Measurements from ENCODE around the gene KCTD4. TPM values are rescaled to one million over a fixed set of nuclear protein-coding genes. Genes with fewer than 3 reads are reported as not detected.
A peak's percentile ranks its signal among the peaks of the same experiment; 100 is the strongest.

The KCTD4 gene
- total RNA-seq, 4 donors from 2014 or later, result 0.78 TPM; not detected in 3

DNA sequence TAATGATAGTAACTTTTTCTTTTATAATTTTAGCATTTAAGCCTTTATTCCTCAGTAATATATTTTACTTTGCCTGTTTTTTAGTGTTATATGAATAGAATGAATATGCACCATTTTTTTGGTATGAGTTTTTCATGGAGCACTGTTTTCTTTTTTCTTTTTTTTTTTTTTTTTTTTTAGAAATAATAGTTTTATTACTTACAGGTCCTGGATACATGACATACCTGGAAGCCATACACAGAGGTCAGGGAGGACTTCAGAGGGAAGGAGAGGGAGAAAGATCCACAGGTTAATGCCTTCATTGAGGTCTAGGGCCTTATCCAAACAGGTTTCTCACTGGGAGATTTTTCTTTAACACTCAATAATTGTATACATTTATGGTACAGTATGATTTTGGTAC, 26.4 kb downstream of the KCTD4 start:
- H3K9me3 ChIP-seq, result no peaks in the 10 kb centered on the region
- no peak for ATAC-seq
- TF ChIP-seq POLR2AphosphoS5 (IDR thresholded peaks at IDR 0.05) (no peak), EP300 (IDR thresholded peaks at IDR 0.05) (no peak), POLR2A (IDR thresholded peaks at IDR 0.05) (no peak)
- TF ChIP-seq, protein P1, sequence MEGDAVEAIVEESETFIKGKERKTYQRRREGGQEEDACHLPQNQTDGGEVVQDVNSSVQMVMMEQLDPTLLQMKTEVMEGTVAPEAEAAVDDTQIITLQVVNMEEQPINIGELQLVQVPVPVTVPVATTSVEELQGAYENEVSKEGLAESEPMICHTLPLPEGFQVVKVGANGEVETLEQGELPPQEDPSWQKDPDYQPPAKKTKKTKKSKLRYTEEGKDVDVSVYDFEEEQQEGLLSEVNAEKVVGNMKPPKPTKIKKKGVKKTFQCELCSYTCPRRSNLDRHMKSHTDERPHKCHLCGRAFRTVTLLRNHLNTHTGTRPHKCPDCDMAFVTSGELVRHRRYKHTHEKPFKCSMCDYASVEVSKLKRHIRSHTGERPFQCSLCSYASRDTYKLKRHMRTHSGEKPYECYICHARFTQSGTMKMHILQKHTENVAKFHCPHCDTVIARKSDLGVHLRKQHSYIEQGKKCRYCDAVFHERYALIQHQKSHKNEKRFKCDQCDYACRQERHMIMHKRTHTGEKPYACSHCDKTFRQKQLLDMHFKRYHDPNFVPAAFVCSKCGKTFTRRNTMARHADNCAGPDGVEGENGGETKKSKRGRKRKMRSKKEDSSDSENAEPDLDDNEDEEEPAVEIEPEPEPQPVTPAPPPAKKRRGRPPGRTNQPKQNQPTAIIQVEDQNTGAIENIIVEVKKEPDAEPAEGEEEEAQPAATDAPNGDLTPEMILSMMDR (IDR thresholded peaks at IDR 0.05), result no peak
- no peaks in the 10 kb centered on the region for H3K27me3 ChIP-seq
- peaks cover 0 to 4% of the 10 kb centered on the region in 2 donors for H3K36me3 ChIP-seq
- H3K4me1 ChIP-seq, result peaks cover 0 to 7% (median 0%) of the 10 kb centered on the region in 3 donors
- no peak overlapping the region for H3K4me3 ChIP-seq
- H3K27ac ChIP-seq, result no peak overlapping the region

DNA sequence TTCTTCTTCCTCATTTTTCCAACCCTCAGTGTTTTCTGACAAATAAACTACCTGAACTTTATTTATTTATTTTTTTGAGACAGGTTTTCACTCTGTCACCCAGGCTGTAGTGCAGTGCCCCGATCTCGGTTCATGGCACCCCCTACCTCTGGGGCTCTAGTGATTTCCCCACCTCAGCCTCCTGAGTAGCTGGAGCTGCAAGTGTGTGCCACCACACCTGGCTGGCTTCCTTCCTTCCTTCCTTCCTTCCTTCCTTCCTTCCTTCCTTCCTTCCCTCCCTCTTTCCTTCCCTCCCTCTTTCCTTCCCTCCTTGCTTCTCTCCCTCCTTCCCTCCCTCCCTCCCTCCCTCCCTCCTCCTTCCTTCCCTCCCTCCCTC, 32.3 kb downstream of the KCTD4 start:
- no peak for TF ChIP-seq POLR2A (IDR thresholded peaks at IDR 0.05)
- TF ChIP-seq POLR2AphosphoS5 (IDR thresholded peaks at IDR 0.05), result no peak
- TF ChIP-seq EP300 (IDR thresholded peaks at IDR 0.05), result no peak
- TF ChIP-seq, protein P1 (IDR thresholded peaks at IDR 0.05), result no peak
- Histone ChIP-seq H3K4me1 (peaks cover 0 to 7% (median 0%) of the 10 kb centered on the region in 3 donors), H3K9me3 (no peaks in the 10 kb centered on the region), H3K4me3 (no peak overlapping the region), H3K27me3 (no peaks in the 10 kb centered on the region), H3K27ac (no peak overlapping the region), H3K36me3 (peaks cover 0 to 8% of the 10 kb centered on the region in 2 donors)
- 52% methylated on average over 2 of the region's 2 CpGs; no CpG with 5 or more reads in 1 of the 2 donors for WGBS, 2 donors (ENCODE audit: low coverage in 1 of 2)
- ATAC-seq, result no peak

DNA sequence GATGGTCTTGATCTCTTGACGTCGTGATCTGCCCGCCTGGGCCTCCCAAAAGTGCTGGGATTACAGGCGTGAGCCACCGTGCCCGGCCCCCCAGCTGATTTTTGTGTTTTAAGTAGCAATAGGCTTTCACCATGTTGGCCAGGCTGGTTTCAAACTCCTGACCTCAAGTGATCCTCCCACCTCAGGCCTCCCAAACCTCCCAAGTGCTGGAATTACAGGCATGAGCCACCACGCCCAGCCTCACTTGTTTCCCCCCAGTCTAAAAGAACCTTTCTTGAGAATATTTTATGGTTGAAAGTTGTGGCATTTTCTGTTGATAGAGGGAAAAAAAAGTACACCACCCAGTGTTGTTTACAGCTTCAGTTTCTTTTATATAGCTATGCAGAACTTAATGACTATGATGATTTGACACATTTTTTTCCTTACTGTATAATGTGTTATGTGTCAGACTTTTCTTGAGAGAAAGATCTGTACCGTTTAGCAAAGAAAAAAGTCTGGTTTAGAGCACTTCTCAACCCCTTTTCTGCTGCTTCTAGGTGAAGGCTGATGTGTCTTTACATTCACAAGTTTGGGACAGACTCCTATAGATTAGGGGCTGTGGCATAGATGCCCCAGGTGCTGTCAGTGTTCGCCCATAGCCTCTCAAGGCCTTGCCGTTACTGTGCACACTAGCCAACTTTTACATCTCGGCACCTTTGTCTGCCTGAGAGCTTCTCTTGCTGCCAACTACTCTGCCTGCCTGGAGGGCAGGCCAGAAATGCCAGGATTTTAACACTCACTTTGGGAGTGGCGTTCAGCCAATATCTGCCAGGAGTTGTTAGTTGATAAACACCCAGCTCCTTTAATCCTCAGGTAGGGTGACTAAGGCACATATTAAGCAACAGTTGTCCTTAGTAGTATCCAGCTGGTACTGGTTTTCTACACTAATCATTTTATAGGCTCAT, 33.0 kb downstream of the KCTD4 start:
- H3K4me3 ChIP-seq, result no peak overlapping the region
- peaks cover 0 to 8% of the 10 kb centered on the region in 2 donors for H3K36me3 ChIP-seq
- 80 to 83% methylated on average over 3 to 11 of the region's 12 CpGs for WGBS, 2 donors (ENCODE audit: low coverage in 1 of 2)
- no peaks in the 10 kb centered on the region for H3K9me3 ChIP-seq
- no peak for TF ChIP-seq EP300 (IDR thresholded peaks at IDR 0.05)
- TF ChIP-seq POLR2A (IDR thresholded peaks at IDR 0.05), result no peak
- TF ChIP-seq, protein P1 (IDR thresholded peaks at IDR 0.05), result no peak
- TF ChIP-seq POLR2AphosphoS5 (IDR thresholded peaks at IDR 0.05), result peak; percentile 60
- H3K4me1 ChIP-seq, result peaks cover 0 to 7% (median 0%) of the 10 kb centered on the region in 3 donors
- no peaks in the 10 kb centered on the region for H3K27me3 ChIP-seq
- no peak for ATAC-seq
- no peak overlapping the region for H3K27ac ChIP-seq

DNA sequence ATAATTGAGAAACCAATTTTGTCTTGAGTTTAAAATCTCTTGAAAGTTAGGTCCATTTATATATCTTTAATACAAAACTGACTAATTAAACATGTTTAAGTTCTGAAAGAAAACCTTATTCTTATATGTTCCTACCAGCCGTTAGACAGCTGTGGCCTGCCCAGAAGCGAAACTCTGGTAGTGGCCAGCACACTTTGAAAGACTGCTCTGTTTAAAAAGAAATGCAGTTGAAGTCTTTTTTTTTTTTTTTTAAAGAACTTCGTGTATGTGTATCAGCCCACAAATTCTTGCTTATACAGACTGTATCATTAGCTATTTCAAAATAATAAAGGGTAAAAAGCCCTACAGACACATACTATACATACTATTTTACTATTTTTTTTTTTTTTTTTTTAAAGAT, 34.0 kb downstream of the KCTD4 start:
- Histone ChIP-seq H3K9me3 (no peaks in the 10 kb centered on the region), H3K27me3 (no peaks in the 10 kb centered on the region), H3K27ac (no peak overlapping the region), H3K36me3 (peaks cover 0 to 8% of the 10 kb centered on the region in 2 donors), H3K4me3 (no peak overlapping the region), H3K4me1 (peaks cover 0 to 15% (median 2%) of the 10 kb centered on the region in 3 donors)
- TF ChIP-seq, protein P1 (IDR thresholded peaks at IDR 0.05), result no peak
- TF ChIP-seq EP300 (IDR thresholded peaks at IDR 0.05), result no peak
- TF ChIP-seq POLR2A (IDR thresholded peaks at IDR 0.05), result no peak
- no peak for TF ChIP-seq POLR2AphosphoS5 (IDR thresholded peaks at IDR 0.05)
- WGBS, 2 donors (ENCODE audit: low coverage in 1 of 2), result 53 to 77% methylated on average over 3 of the region's 3 CpGs
- no peak for ATAC-seq

Measured in gastroesophageal sphincter (tissue), 4 donors.